Duodenal mucosa (tissue), 2 donors: Measurements from ENCODE around the gene C8B.

ENCODE experiments used
- H3K27ac ChIP-seq: one replicate; pipeline ENCODE4 v1.7.0; 2013; ENCODE audit warnings: low read depth, low read length
- H3K27me3 ChIP-seq, 2 donors: one replicate each; pipeline ENCODE4 v1.7.0; 2013; ENCODE audit warnings: low read length in 2 of 2, control low read depth in 1 of 2; ENCODE audit not compliant: insufficient read depth in 2 of 2, control insufficient read depth in 1 of 2
- H3K36me3 ChIP-seq, 2 donors: one replicate each; pipeline ENCODE4 v1.7.0; 2013; ENCODE audit warnings: low read length in 2 of 2, control low read depth in 1 of 2; ENCODE audit not compliant: insufficient read depth in 2 of 2, control insufficient read depth in 1 of 2
- H3K4me1 ChIP-seq, 2 donors: one replicate each; pipeline ENCODE4 v1.7.0; 2013; ENCODE audit warnings: low read length in 2 of 2, control low read depth in 1 of 2; ENCODE audit not compliant: insufficient read depth in 2 of 2, control insufficient read depth in 1 of 2
- H3K4me3 ChIP-seq, 2 donors: one replicate each; pipeline ENCODE4 v1.7.0; 2013; ENCODE audit warnings: low read length in 2 of 2, low read depth in 1 of 2
- H3K9ac ChIP-seq, 2 donors: one replicate each; pipeline ENCODE4 v1.7.0; 2013; ENCODE audit warnings: low read length in 2 of 2, low read depth in 1 of 2
- H3K9me3 ChIP-seq, 2 donors: one replicate each; pipeline ENCODE4 v1.7.0; 2013; ENCODE audit warnings: low read length in 2 of 2, control low read depth in 1 of 2; ENCODE audit not compliant: control insufficient read depth in 1 of 2

The C8B gene

DNA sequence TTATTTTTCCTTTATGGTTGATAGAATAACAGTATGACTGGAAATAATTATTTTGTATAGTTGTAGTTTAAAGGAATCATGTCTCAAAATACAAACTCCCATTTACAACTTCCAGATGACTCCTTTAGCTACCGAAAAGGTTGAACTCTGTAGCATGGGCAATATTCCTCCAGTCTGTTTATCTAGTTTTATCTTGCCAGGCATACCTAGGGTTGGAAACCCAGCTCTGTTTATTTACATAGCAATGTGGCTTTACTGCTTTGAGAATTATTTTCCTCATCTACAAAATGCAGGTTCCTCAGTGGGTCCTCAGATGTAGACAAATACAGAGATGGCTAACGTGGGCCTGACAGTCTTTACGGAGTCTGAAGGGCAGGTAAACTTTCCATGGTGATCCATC is 60.1 kb downstream of the C8B start:
- no peaks in the 10 kb centered on the region for H3K27me3 ChIP-seq
- H3K4me3 ChIP-seq = no peak overlapping the region
- H3K9ac ChIP-seq = no peak overlapping the region
- H3K9me3 ChIP-seq = no peaks in the 10 kb centered on the region
- no peak overlapping the region for H3K27ac ChIP-seq
- no peaks in the 10 kb centered on the region for H3K36me3 ChIP-seq
- H3K4me1 ChIP-seq = peaks cover 6 to 18% of the 10 kb centered on the region in 2 donors

DNA sequence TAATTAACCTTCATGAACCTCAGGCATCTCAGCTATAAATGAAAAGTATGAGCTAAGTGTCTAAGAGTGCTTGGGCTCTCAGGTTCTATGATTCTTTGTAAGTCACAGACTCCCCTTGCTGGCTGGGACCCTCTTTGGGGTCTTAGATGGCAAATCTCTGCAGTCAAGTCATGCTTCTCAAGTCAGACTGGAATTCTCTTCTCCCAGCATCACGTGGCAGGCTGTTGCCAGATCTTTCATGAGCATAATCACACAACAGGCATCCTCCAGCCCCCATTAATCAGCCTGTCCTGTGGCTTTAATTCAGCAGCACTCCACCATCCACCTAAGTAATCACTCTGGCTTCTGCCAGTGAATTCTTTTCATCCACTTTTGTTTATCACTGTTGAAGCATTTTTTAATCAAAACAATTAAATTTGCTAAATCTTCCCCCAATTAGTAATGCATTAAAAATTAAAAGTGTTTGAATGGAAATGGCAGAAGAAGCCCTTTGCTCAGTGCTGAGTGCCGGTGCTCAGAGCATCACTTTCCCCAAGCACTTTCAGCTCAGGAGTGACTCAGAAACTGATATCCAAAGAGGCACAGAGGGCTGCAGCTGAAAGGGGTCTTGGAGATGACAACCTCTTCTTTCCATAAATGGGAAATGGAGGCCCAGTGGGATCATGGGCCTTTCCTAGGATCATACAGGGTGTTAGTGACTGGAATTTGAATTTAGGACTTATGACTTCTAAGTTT is 61.0 kb downstream of the C8B start:
- no peak overlapping the region for H3K4me3 ChIP-seq
- no peaks in the 10 kb centered on the region for H3K9me3 ChIP-seq
- H3K36me3 ChIP-seq = no peaks in the 10 kb centered on the region
- no peak overlapping the region for H3K9ac ChIP-seq
- H3K4me1 ChIP-seq = peaks cover 6 to 18% of the 10 kb centered on the region in 2 donors
- H3K27me3 ChIP-seq = no peaks in the 10 kb centered on the region
- H3K27ac ChIP-seq = no peak overlapping the region

DNA sequence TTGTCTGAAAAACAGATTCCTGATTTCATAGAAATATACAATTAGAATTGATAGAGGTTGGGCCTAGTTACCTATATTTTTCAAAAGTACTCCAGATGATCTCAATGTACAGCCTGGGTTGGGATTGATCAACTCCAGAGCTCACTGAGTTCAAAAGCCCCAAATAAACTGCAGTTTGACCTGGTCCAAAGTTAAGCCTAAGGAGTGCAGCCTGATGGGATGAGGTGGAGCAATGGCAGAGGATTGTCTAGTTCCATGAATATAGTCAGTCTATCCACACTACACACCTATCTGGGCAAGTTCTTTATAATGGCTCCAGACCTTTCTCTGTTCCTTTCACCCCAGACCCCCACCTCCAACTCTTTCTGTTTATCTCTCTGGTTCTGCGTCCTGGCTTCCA is 62.0 kb downstream of the C8B start:
- Histone ChIP-seq H3K4me1 (peaks cover 2 to 19% of the 10 kb centered on the region in 2 donors), H3K9me3 (no peaks in the 10 kb centered on the region), H3K27ac (no peak overlapping the region), H3K36me3 (no peaks in the 10 kb centered on the region), H3K9ac (no peak overlapping the region), H3K27me3 (no peaks in the 10 kb centered on the region), H3K4me3 (no peak overlapping the region)

DNA sequence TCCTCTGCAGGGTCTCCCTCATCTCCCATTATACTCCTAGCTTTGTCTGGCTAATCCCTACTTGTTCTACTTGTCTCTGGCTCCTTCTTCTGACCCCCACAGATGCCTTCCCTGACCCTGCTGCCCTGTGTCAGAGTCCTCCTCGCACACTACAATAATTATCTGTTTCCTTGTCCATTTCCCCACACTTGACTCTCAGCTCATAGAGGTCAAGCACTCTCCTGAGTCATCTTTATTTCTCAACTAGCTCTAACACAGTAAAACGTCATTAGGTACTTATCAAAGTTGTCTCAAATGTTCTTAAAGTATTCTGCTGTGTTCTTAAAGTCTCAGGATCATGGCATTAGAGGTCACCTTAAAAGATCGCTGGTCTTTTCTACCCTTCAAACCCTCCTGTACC is 64.1 kb downstream of the C8B start:
- no peak overlapping the region for H3K9ac ChIP-seq
- H3K9me3 ChIP-seq = no peaks in the 10 kb centered on the region
- no peaks in the 10 kb centered on the region for H3K36me3 ChIP-seq
- H3K27me3 ChIP-seq = no peaks in the 10 kb centered on the region
- H3K4me3 ChIP-seq = no peak overlapping the region
- H3K27ac ChIP-seq = no peak overlapping the region
- peaks cover 10 to 21% of the 10 kb centered on the region in 2 donors for H3K4me1 ChIP-seq

DNA sequence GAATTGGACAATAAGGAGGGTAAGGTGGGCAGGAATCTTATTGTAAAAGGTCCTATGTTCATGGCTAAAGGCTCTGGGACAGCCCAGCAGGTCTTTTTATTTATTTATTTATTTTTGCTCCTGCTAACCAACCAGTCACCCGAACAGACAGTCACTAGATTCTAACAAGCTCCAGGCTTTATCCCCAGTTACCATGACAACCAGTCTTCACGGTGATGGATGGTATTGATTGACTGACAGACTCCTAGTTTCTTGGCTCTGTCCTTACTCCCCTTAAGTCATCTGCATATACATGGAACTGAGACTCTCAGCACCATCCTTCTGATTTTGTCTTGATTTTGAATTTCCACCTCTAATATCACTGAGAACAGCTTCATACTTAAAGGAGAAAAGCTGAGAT is 66.9 kb downstream of the C8B start:
- Histone ChIP-seq H3K9ac (no peak overlapping the region), H3K4me1 (peaks cover 10 to 26% of the 10 kb centered on the region in 2 donors), H3K27me3 (no peaks in the 10 kb centered on the region), H3K27ac (no peak overlapping the region), H3K9me3 (no peaks in the 10 kb centered on the region), H3K36me3 (no peaks in the 10 kb centered on the region), H3K4me3 (no peak overlapping the region)

DNA sequence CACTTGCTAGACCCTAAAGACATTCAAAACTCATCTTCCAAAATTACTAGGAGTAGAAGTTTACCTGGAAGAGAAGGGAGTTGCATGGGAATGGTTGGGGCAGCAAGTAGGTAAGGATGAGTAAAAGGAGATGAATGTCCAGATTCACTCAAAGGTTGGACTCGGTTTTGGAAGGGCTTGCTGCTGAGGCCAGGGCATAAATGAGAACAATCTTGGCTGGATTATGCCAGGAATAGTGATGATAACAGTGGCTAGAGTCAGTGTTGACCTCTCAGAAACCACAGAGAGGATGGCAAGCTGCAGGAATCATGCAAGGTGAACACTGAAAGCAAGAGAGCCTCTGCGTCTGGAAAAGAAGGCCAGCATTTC is 67.8 kb downstream of the C8B start:
- no peaks in the 10 kb centered on the region for H3K36me3 ChIP-seq
- no peak overlapping the region for H3K4me3 ChIP-seq
- peaks cover 10 to 26% of the 10 kb centered on the region in 2 donors for H3K4me1 ChIP-seq
- H3K9ac ChIP-seq = no peak overlapping the region
- no peaks in the 10 kb centered on the region for H3K9me3 ChIP-seq
- H3K27ac ChIP-seq = no peak overlapping the region
- H3K27me3 ChIP-seq = no peaks in the 10 kb centered on the region

DNA sequence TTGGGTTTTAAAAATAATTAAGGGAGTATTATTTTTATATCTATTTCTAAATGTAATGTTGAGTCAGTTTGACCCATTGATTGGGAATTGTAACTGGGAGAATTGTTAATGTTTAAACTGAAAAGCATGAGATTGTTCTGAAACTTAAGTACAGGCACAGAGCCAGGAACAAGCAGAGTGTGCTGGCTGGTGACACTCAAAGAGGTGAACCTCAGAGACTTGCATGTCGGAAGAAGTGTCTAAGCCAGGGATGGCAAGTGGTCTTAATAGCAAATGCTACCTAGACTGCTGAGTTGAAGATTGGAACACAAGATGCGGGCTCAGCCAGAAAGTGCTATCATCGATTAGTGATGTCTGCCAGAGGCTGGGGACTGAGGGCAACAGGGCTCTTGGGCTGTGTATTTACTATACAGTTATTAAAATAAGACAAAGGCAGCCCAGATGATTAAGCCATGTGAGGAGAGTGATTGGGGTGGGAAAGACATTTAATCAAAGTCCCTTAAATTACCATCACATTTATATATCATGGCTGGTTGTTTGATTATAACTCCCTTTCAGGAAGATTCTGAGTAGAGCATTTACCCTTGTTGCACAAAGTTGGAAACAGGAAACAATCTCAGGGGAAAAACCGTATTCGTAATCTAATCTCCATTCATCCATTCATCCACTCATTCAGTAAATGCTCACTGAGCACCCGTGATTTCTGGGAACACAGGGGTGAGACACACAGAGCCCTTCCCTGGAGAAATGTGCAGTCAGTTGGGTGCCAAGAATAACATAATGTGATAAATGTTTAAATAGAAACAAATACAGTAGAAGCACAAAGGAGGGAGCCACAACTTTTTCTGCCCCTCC is 68.4 kb downstream of the C8B start:
- Histone ChIP-seq H3K36me3 (no peaks in the 10 kb centered on the region), H3K4me1 (peaks cover 10 to 26% of the 10 kb centered on the region in 2 donors), H3K27me3 (no peaks in the 10 kb centered on the region), H3K9me3 (no peaks in the 10 kb centered on the region), H3K4me3 (no peak overlapping the region), H3K9ac (no peak overlapping the region), H3K27ac (no peak overlapping the region)

DNA sequence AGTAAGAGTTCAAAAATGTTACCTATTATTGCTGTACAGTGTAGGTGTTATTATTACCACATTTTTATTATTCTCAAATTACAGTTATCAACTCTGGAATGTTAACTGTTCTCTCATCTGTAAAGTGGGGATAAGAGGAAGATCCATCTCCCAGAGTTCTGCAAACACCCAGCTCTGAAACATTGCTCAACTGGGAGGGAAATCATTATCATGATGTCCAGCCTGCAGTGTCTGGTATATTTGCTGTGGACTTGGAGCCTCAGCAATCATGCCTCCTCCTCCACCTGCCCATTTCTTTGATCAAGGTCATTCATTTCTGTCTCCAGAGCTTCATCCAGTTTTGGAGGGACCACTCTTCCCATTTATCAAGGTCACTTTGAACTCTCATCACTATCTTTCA is 71.8 kb downstream of the C8B start:
- Histone ChIP-seq H3K4me1 (peaks cover 10 to 18% of the 10 kb centered on the region in 2 donors), H3K27ac (no peak overlapping the region), H3K36me3 (no peaks in the 10 kb centered on the region), H3K9me3 (no peaks in the 10 kb centered on the region), H3K4me3 (no peak overlapping the region), H3K27me3 (no peaks in the 10 kb centered on the region), H3K9ac (no peak overlapping the region)

DNA sequence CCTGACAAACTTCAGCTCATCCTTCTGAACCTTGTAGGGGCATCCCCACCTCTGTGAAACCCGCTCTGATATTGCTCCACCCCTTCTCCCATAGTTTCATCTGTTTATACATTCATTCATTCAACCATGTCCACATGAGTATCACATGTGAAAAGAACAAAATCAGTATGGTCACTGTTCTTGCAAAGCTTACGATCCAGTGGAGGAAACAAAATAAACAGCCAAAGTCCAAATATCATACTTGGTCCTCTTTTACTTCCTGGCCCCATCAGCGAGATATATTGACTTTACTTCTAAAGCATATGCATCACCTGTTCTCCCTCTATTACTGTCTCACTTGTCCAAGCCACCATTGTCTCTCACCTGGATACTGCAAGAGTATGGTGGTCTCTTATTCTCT is 75.6 kb downstream of the C8B start:
- Histone ChIP-seq H3K9me3 (no peaks in the 10 kb centered on the region), H3K27me3 (no peaks in the 10 kb centered on the region), H3K9ac (no peak overlapping the region), H3K4me3 (no peak overlapping the region), H3K27ac (no peak overlapping the region), H3K4me1 (no peaks in the 10 kb centered on the region), H3K36me3 (no peaks in the 10 kb centered on the region)

DNA sequence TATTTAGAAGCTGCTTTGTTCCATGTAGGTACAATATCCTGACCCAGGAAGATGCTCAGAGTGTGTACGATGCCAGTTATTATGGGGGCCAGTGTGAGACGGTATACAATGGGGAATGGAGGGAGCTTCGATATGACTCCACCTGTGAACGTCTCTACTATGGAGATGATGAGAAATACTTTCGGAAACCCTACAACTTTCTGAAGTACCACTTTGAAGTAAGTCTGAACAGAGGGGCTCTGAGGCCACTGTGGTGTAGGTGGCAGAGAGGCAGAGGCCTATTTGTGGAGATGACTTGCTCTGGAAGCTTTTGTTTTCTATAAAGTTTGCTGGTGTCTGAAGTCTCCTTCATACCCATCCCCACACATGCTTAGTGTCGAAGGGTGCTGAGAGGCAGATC is 84.4 kb downstream of the C8B start:
- Histone ChIP-seq H3K9ac (no peak overlapping the region), H3K4me1 (no peaks in the 10 kb centered on the region), H3K9me3 (no peaks in the 10 kb centered on the region), H3K36me3 (no peaks in the 10 kb centered on the region), H3K4me3 (no peak overlapping the region), H3K27ac (no peak overlapping the region), H3K27me3 (no peaks in the 10 kb centered on the region)
